Mesothelial cell of epicardium (in vitro differentiated cells): Measurements from ENCODE around the gene KRTAP4-12. TPM values are rescaled to one million over a fixed set of nuclear protein-coding genes. Genes with fewer than 3 reads are reported as not detected.
"Not testable (repeated sequence)": the region's sequence is repeated elsewhere in the genome, so short reads cannot be mapped to it uniquely, and the experiment has no call there.

Source experiments
- DNase-seq, 2 experiments: peaks; one replicate each; pipeline ENCODE4 v3.0.0; 2021; ENCODE audit warnings: low spot score in 2 of 2; ENCODE audit not compliant: unreplicated experiment in 2 of 2
- H3K27ac Mint-ChIP-seq: 2 replicates; pipeline ENCODE4 v1.8.0; 2021; ENCODE audit warnings: mixed read lengths
- H3K27me3 Mint-ChIP-seq: 2 replicates; pipeline ENCODE4 v1.8.0; 2021; ENCODE audit warnings: low read depth, mixed read lengths
- H3K36me3 Mint-ChIP-seq: 2 replicates; pipeline ENCODE4 v1.8.0; 2021; ENCODE audit warnings: mixed read lengths
- H3K4me1 Mint-ChIP-seq: 2 replicates; pipeline ENCODE4 v1.8.0; 2021; ENCODE audit warnings: mixed read lengths
- H3K4me3 Mint-ChIP-seq: 2 replicates; pipeline ENCODE4 v1.8.0; 2021; ENCODE audit warnings: mild to moderate bottlenecking, moderate library complexity, mixed read lengths
- H3K9me3 Mint-ChIP-seq: 2 replicates; pipeline ENCODE4 v1.8.0; 2021; ENCODE audit warnings: mixed read lengths
- CTCF ChIP-seq: fragments of 200-600 bp; sonication (generic); IDR thresholded peaks from one replicate; pipeline ENCODE4 v1.5.0; 2021; ENCODE audit warnings: antibody characterized with exemption; ENCODE audit not compliant: unreplicated experiment
- total RNA-seq: library from RNA; stranded (reverse); gene quantifications from 3 replicates; pipeline ENCODE4 v1.2.1, GENCODE V29; 2021

The KRTAP4-12 gene
- total RNA-seq, 1 donor from 2014 or later, result not detected

GRCh38 chr17:41153856-41154255 is 29.9 kb upstream of the KRTAP4-12 start:
- no peak overlapping the region for H3K4me3 Mint-ChIP-seq
- no peak for DNase-seq
- H3K9me3 Mint-ChIP-seq, result peaks cover 4% of the 10 kb centered on the region
- no peak for TF ChIP-seq CTCF
- H3K36me3 Mint-ChIP-seq, result no peaks in the 10 kb centered on the region
- H3K4me1 Mint-ChIP-seq, result peaks cover 17% of the 10 kb centered on the region
- H3K27me3 Mint-ChIP-seq, result no peaks in the 10 kb centered on the region
- H3K27ac Mint-ChIP-seq, result peak overlapping the region; percentile 78

GRCh38 chr17:41151525-41151924 is 27.5 kb upstream of the KRTAP4-12 start:
- Mint-ChIP-seq H3K27ac (no peak overlapping the region), H3K9me3 (peaks cover 4% of the 10 kb centered on the region), H3K36me3 (no peaks in the 10 kb centered on the region), H3K27me3 (no peaks in the 10 kb centered on the region), H3K4me1 (peaks cover 28% of the 10 kb centered on the region), H3K4me3 (no peak overlapping the region)
- no peak for TF ChIP-seq CTCF
- no peak for DNase-seq

- Mint-ChIP-seq H3K27me3 (no peaks in the 10 kb centered on the region), H3K36me3 (peaks cover under 1% of the 10 kb centered on the region), H3K9me3 (no peaks in the 10 kb centered on the region), H3K4me3 (no peak overlapping the region), H3K27ac (no peak overlapping the region), H3K4me1 (peaks cover 39% of the 10 kb centered on the region)
- DNase-seq, result no peak
- no peak for TF ChIP-seq CTCF
Measured at GRCh38 chr17:41150026-41150425, 26.0 kb upstream of the KRTAP4-12 start.

- Mint-ChIP-seq H3K9me3 (no peaks in the 10 kb centered on the region), H3K27ac (no peak within 1 kb of the TSS), H3K36me3 (peaks cover 2% of the 10 kb centered on the region), H3K27me3 (no peaks in the 10 kb centered on the region), H3K4me1 (peaks cover 40% of the 10 kb centered on the region), H3K4me3 (no peak within 1 kb of the TSS)
- no peak for TF ChIP-seq CTCF
- DNase-seq, result no peak
Measured at GRCh38 chr17:41149652-41149985, 25.6 kb upstream of the KRTAP4-12 start, which contains the start of gene KRTAP4-5. Gene KRTAP4-5 (minus strand): TSS chr17:41149825. CDS start chr17:41149767, 58 bp downstream.

- H3K4me3 Mint-ChIP-seq, H3K9me3 Mint-ChIP-seq, DNase-seq, H3K36me3 Mint-ChIP-seq, H3K27ac Mint-ChIP-seq, H3K27me3 Mint-ChIP-seq: not testable (repeated sequence)
- peaks cover 39% of the 10 kb centered on the region for H3K4me1 Mint-ChIP-seq
Measured at GRCh38 chr17:41148971-41149651, 25.1 kb upstream of the KRTAP4-12 start.

- peaks cover 9% of the 10 kb centered on the region for H3K36me3 Mint-ChIP-seq
- H3K4me3 Mint-ChIP-seq, result no peak overlapping the region
- TF ChIP-seq CTCF, result no peak
- H3K9me3 Mint-ChIP-seq, result peaks cover 14% of the 10 kb centered on the region
- no peak overlapping the region for H3K27ac Mint-ChIP-seq
- no peak for DNase-seq
- no peaks in the 10 kb centered on the region for H3K27me3 Mint-ChIP-seq
- H3K4me1 Mint-ChIP-seq, result peaks cover 26% of the 10 kb centered on the region
Measured at GRCh38 chr17:41147531-41148204, 23.7 kb upstream of the KRTAP4-12 start.
